ENCODE results near the gene ZCCHC24.

DNA sequence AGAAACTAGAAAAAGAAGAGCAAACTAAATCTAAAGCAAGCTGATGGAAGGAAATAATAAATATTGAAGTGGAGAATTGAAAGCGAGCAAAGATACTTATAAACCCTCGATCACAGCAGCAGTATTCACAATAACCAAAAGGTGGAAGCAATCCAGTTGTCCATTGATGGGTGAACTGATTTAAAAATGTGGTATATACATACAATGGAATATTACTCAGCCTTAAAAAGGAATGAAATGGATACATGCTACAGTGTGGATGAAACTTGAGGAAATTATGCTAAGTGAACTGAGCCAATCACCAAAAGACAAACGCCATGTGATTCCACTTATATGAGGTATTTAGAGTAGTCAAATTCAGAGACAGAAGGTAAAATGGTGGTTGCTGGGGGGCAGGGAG, 17.5 kb downstream of the ZCCHC24 start:
- TF ChIP-seq ZNF274 (IDR thresholded peaks at IDR 0.05; ENCODE audit: low read depth, low read length) (no peak), SUZ12 (IDR thresholded peaks at IDR 0.05; ENCODE audit: extremely low read depth, insufficient read depth, insufficient read length) (no peak)

Data from NT2/D1 (cell line).